ENCODE results near the gene MMADHC. TPM values are rescaled to one million over a fixed set of nuclear protein-coding genes. Genes with fewer than 3 reads are reported as not detected.

Gene MMADHC
- total RNA-seq, 1 donor from 2014 or later = 87.3 TPM

DNA sequence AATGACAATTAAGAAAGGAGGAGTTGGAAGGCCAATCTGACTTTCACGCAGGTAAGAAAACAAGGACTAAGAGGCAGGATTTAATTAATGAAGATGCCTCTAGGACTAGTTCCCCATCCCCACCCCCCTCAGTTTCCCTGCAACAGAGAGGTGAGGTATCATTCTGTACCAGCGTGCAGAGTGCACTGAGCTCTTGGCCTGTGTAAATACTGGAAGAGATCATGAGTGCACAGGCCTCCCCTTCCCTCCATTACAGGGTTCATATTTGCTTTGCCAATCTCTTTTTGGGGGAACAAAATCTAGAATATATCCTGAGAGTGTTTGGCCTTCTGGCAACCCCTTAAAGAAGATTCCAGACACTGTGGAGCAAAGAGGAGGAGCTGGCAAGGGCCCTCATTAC is 60.9 kb downstream of the MMADHC start:
- Mint-ChIP-seq H3K36me3 (no peaks in the 10 kb centered on the region), H3K9me3 (peaks cover 16% of the 10 kb centered on the region)

DNA sequence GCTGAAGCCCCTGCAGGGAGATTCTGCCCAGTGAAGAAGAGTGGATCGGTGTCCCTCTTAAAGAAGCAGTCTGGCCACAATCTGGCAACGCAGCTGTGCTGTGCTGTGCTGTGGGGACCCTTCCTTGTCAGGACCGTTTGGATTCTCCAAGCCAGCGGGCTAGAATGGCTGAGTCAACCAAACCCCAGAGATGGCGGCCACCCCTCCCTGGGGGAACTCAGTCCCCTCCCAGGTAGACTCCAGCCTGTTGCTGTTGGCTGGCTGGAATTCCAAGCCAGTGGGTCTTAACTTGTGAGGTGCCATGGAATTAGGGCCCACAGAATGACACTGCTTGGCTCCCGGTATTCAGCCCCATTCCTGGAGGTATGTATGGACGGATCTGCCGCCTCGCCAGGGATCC is 62.3 kb downstream of the MMADHC start:
- Mint-ChIP-seq H3K9me3 (peaks cover 12% of the 10 kb centered on the region), H3K36me3 (no peaks in the 10 kb centered on the region), H3K4me3 (no peak overlapping the region), H3K27me3 (no peaks in the 10 kb centered on the region), H3K27ac (no peak overlapping the region), H3K4me1 (ENCODE audit: unreplicated experiment) (peaks cover 24% of the 10 kb centered on the region)
- no peak for DNase-seq (ENCODE audit: extremely low spot score, unreplicated experiment)
- TF ChIP-seq, protein P1, sequence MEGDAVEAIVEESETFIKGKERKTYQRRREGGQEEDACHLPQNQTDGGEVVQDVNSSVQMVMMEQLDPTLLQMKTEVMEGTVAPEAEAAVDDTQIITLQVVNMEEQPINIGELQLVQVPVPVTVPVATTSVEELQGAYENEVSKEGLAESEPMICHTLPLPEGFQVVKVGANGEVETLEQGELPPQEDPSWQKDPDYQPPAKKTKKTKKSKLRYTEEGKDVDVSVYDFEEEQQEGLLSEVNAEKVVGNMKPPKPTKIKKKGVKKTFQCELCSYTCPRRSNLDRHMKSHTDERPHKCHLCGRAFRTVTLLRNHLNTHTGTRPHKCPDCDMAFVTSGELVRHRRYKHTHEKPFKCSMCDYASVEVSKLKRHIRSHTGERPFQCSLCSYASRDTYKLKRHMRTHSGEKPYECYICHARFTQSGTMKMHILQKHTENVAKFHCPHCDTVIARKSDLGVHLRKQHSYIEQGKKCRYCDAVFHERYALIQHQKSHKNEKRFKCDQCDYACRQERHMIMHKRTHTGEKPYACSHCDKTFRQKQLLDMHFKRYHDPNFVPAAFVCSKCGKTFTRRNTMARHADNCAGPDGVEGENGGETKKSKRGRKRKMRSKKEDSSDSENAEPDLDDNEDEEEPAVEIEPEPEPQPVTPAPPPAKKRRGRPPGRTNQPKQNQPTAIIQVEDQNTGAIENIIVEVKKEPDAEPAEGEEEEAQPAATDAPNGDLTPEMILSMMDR (conservative IDR thresholded peaks at IDR 0.05) = no peak

More for the DNA sequence above, 60.9 kb downstream of the MMADHC start:
- H3K4me3 Mint-ChIP-seq = no peak overlapping the region
- TF ChIP-seq, protein P1 (conservative IDR thresholded peaks at IDR 0.05) = no peak
- peaks cover 29% of the 10 kb centered on the region for H3K4me1 Mint-ChIP-seq (ENCODE audit: unreplicated experiment)
- H3K27ac Mint-ChIP-seq = no peak overlapping the region
- no peak for DNase-seq (ENCODE audit: extremely low spot score, unreplicated experiment)
- no peaks in the 10 kb centered on the region for H3K27me3 Mint-ChIP-seq
